Skeletal muscle satellite cell (primary cell): ENCODE results near the gene PNPO.
A peak's percentile ranks its signal among the peaks of the same experiment; 100 is the strongest.
"Not testable (repeated sequence)": the region's sequence is repeated elsewhere in the genome, so short reads cannot be mapped to it uniquely, and the experiment has no call there.

Experiments
- H3K27me3 ChIP-seq: 2 replicates; pipeline ENCODE4 v1.7.0; 2013; ENCODE audit warnings: low read length; ENCODE audit not compliant: control insufficient read depth, insufficient read depth
- H3K36me3 ChIP-seq: 2 replicates; pipeline ENCODE4 v1.7.0; 2013; ENCODE audit warnings: mild to moderate bottlenecking, control low read depth, low read length; ENCODE audit not compliant: insufficient read depth
- H3K4me1 ChIP-seq: 2 replicates; pipeline ENCODE4 v1.7.0; 2013; ENCODE audit warnings: low read length; ENCODE audit not compliant: control insufficient read depth, insufficient read depth
- H3K4me2 ChIP-seq: 2 replicates; pipeline ENCODE4 v1.7.0; 2013; ENCODE audit warnings: mild to moderate bottlenecking, low read length
- H3K4me3 ChIP-seq: 2 replicates; pipeline ENCODE4 v1.7.0; 2013; ENCODE audit warnings: low read length
- H3K9ac ChIP-seq: 2 replicates; pipeline ENCODE4 v1.7.0; 2013; ENCODE audit warnings: mild to moderate bottlenecking, low read depth, low read length, moderate library complexity
- H3K9me3 ChIP-seq: replicated peaks from 2 replicates; pipeline ENCODE4 v1.7.0; 2013; ENCODE audit warnings: mild to moderate bottlenecking, control low read depth, low read length

PNPO gene

DNA sequence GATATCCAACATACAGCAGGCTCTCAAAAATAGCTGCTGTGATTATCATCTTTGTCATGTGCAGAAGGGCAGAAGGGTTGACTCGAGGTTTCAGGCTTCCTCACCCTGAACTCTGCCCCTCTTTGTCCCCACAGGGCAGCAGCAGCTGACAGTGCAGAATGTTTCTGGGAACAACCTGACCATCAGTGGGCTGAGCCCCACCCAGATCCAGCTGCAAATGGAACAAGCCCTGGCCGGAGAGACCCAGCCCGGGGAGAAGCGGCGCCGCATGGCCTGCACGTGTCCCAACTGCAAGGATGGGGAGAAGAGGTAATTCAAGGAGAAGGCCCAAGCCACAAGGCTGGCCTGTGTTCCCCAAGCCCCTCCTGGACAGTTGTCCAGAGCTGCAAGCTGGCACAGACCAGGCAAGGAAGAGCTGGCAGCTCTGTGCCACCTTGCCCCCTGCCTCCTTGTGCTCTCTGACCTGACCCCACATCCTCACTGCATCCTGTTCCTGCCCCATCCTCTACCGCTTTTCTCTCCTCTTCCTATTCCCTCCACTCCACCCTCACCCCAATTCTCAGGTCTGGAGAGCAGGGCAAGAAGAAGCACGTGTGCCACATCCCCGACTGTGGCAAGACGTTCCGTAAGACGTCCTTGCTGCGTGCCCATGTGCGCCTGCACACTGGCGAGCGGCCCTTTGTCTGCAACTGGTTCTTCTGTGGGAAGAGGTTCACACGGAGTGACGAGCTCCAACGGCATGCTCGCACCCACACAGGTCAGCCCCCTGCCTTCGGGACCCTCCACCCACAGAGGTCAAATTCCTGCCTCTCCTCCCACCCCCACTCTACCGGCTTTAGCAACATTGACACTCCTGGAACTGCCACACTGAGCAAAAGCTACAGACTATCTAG lies 16.3 kb upstream of the PNPO start:
- Histone ChIP-seq H3K9me3 (no peaks in the 10 kb centered on the region), H3K36me3 (peaks cover 23% of the 10 kb centered on the region), H3K4me2 (no peak overlapping the region), H3K4me1 (no peaks in the 10 kb centered on the region), H3K27me3 (no peaks in the 10 kb centered on the region), H3K4me3 (no peak overlapping the region), H3K9ac (no peak overlapping the region)

DNA sequence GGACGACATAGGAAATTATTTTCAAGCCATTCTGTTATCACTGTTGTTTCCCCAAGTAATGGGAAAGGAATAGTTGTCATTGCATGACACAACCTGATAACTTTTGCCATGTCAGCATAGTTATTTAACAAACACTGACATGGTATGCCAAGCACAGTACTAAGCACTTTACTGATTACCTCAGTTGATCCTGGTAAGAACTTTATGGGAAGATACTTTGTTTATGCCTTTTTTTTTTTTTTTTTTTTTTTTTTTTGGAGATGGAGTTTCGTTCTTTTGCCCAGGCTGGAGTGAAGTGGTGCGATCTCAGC lies 15.7 kb upstream of the PNPO start:
- no peaks in the 10 kb centered on the region for H3K27me3 ChIP-seq
- no peak overlapping the region for H3K4me3 ChIP-seq
- no peaks in the 10 kb centered on the region for H3K4me1 ChIP-seq
- H3K4me2 ChIP-seq = no peak overlapping the region
- no peak overlapping the region for H3K9ac ChIP-seq
- H3K36me3 ChIP-seq = peaks cover 23% of the 10 kb centered on the region
- H3K9me3 ChIP-seq = no peaks in the 10 kb centered on the region

DNA sequence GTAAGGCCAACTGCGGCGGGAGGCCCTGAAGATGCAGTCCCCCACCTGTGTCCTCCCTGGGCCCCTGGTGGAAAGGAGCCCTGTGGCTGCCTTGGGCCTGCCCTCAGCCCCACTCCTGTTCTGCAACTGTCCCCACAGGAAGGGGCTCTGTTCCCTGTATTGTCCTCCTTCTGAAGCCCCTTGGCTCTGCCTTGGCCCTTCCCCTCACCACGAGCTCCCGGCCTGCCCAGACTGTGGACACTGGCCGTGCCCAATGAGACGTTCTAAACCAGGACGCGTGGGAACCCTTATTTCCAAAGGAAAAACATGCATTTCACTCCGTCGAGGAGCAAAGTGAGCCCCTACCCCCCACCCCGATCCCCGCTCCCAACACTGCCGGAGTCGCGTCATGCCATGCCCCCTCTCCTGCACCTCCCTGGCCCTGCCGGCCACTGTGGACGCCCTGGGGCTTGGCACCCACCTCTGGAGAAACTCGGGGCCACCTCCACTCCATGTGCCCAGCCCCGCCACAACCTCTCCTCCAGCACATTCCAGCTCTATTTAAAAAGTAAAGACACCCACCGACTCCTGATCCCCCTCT lies 13.5 kb upstream of the PNPO start:
- Histone ChIP-seq H3K36me3 (peaks cover 21% of the 10 kb centered on the region), H3K9me3 (no peaks in the 10 kb centered on the region), H3K4me3 (no peak overlapping the region), H3K9ac (no peak overlapping the region), H3K4me1 (peaks cover 3% of the 10 kb centered on the region), H3K27me3 (no peaks in the 10 kb centered on the region), H3K4me2 (no peak overlapping the region)

DNA sequence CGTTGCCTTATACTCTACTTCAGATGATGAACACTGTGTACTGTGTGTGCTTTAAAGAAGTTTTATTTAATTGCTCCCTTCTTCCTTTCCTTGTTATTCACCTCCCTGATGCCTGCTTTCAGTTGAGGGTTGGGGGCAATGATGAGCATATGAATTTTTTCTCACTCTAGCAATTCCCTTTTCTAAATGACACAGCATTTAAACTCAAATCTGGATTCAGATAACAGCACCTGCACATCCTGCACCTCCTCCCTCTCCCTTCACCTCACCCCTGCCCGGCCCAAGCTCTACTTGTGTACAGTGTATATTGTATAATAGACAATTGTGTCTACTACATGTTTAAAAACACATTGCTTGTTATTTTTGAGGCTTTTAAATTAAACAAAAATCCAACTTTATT lies 13.0 kb upstream of the PNPO start:
- Histone ChIP-seq H3K9ac (no peak overlapping the region), H3K4me3 (no peak overlapping the region), H3K9me3 (no peaks in the 10 kb centered on the region), H3K4me2 (no peak overlapping the region), H3K27me3 (no peaks in the 10 kb centered on the region), H3K4me1 (peaks cover 3% of the 10 kb centered on the region), H3K36me3 (peaks cover 16% of the 10 kb centered on the region)

DNA sequence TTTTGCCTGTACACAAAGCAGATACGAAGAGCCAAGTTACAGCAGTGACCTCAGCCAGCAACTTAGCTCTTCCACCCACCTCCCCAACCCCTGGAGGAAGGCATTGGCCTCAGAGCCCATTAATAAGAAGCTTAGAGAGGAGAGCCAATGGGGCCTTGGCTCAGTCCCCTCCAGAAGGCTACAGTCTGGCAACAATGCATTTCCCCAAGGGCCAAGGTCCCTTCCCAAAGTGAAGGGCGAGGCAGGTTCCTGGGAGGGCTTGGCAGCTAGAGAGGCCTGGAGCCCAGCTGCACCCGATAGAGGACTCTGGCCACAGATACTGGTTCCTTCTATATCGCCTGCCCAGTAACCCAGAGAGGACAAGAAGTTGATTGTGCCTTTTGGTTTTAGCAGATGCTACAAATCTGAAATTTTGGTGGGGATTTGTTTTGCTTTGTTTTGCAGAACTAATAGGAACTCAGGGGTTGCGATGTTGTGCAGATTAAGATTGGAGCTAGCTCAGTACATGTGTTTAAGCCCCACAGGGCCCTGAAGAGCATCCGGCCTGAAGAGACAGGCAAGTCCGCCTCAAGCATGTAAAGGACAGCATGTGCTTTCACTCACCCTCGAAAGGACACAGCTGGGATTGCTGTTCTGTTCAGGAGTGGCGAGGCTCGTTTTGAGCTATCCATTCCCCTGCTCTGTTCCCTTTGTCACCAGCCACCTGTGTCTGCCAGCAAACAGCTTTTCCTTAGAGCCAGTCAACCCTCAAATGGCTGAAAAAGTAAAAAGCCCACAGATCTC lies 12.0 kb upstream of the PNPO start:
- H3K36me3 ChIP-seq = peaks cover 15% of the 10 kb centered on the region

DNA sequence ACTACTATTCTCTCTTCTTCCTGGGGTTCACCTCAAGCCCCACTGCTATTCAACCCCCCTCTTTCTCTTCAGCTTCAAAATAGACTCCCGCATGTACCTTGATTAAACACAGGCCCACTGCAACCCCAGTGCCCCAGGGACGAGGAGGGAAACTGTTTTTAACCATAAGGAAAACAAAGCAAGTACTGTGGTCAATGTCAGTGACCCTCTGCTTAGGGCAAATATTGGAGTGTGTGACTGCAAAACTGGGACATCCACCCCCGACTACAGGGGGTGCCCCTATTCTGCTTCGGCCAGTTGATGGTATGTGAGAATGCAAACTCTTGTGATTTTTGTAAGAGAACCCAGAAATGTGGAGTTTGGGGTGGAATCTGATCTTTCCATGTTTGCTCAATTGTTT lies 9.5 kb upstream of the PNPO start:
- Histone ChIP-seq H3K27me3 (no peaks in the 10 kb centered on the region), H3K4me1 (peaks cover 13% of the 10 kb centered on the region), H3K4me3 (no peak overlapping the region), H3K9ac (no peak overlapping the region), H3K4me2 (no peak overlapping the region), H3K9me3 (no peaks in the 10 kb centered on the region), H3K36me3 (peaks cover 2% of the 10 kb centered on the region)

More for the DNA sequence above, 12.0 kb upstream of the PNPO start:
- H3K9ac ChIP-seq = no peak overlapping the region
- no peaks in the 10 kb centered on the region for H3K9me3 ChIP-seq
- no peaks in the 10 kb centered on the region for H3K27me3 ChIP-seq
- peaks cover 3% of the 10 kb centered on the region for H3K4me1 ChIP-seq
- no peak overlapping the region for H3K4me2 ChIP-seq
- no peak overlapping the region for H3K4me3 ChIP-seq

DNA sequence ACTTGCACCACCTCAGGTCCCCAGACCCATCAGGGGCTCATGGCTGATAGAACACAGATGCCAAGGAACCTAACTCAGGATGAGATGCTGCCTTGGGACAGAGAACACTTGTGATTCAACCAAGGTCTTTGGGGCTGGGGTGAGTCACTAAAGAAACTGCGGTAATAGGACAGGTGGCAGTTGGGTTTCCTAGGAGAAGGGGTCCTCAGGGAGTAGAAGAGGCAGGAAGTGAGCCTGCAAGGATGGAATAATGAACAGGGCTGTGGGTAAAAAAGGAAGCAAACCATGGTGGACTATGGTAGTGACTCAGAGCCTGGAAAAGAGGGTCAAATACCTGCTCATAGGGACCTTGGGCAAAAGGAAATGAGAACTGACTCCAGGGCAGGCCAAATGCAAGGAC lies 6.5 kb upstream of the PNPO start:
- Histone ChIP-seq H3K27me3 (no peaks in the 10 kb centered on the region), H3K4me3 (no peak overlapping the region), H3K36me3 (no peaks in the 10 kb centered on the region), H3K4me1 (peaks cover 13% of the 10 kb centered on the region), H3K9ac (no peak overlapping the region), H3K4me2 (no peak overlapping the region), H3K9me3 (no peaks in the 10 kb centered on the region)

- H3K4me3 ChIP-seq, H3K27me3 ChIP-seq, H3K9me3 ChIP-seq, H3K4me2 ChIP-seq, H3K9ac ChIP-seq, H3K36me3 ChIP-seq: not testable (repeated sequence)
- peaks cover 13% of the 10 kb centered on the region for H3K4me1 ChIP-seq
Measured at GRCh38 chr17:47935468-47935867, 5.9 kb upstream of the PNPO start.

GRCh38 chr17:47935961-47936360 lies 5.4 kb upstream of the PNPO start:
- Histone ChIP-seq H3K27me3 (no peaks in the 10 kb centered on the region), H3K4me3 (no peak overlapping the region), H3K9me3 (no peaks in the 10 kb centered on the region), H3K4me2 (no peak overlapping the region), H3K4me1 (peaks cover 16% of the 10 kb centered on the region), H3K36me3 (no peaks in the 10 kb centered on the region), H3K9ac (no peak overlapping the region)

- peaks cover 21% of the 10 kb centered on the region for H3K4me1 ChIP-seq
- H3K36me3 ChIP-seq = no peaks in the 10 kb centered on the region
- no peak overlapping the region for H3K9ac ChIP-seq
- H3K4me2 ChIP-seq = no peak overlapping the region
- no peaks in the 10 kb centered on the region for H3K27me3 ChIP-seq
- no peaks in the 10 kb centered on the region for H3K9me3 ChIP-seq
- no peak overlapping the region for H3K4me3 ChIP-seq
Measured at GRCh38 chr17:47937941-47938340, 3.4 kb upstream of the PNPO start.

DNA sequence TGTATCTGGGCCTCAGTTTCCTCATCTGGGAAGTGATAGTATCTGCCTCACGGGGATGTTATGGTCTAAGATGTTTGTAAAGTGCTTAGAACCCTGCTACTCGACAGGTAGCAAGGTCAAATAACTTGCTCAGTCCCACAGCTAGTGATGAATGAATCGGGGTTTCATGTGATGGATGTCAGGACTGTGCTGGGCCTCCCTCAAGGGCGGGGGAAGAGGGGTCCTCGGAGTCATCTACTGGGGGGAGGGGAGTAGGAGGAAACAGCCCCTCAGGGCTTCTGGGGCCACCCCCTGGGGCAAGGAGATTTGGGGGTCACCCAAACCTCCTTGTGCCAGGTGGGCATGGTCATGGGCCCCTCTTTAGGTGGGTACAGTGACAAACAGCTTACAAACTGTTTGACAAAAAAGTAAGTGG lies 732 bp downstream of the PNPO start:
- Histone ChIP-seq H3K9ac (peak overlapping the region; percentile 83), H3K36me3 (peaks cover 12% of the 10 kb centered on the region), H3K4me1 (peaks cover 13% of the 10 kb centered on the region), H3K4me2 (peak overlapping the region; percentile 98), H3K4me3 (peak overlapping the region; percentile 85), H3K9me3 (no peaks in the 10 kb centered on the region), H3K27me3 (no peaks in the 10 kb centered on the region)
